Activated CD4-positive, alpha-beta T cell treated with anti-CD3 and anti-CD28 coated beads, Interleukin-2, amount 10 ng/mL, durations not matched to agents 24 days and 14 days (primary cell): ENCODE results near the gene DICER1. TPM values are rescaled to one million over a fixed set of nuclear protein-coding genes. Genes with fewer than 3 reads are reported as not detected.

Experiments
- DNase-seq: peaks from one replicate; pipeline ENCODE4 v3.0.0; 2022
- H3K27ac Mint-ChIP-seq: one replicate; pipeline ENCODE4 v1.8.0; 2022; ENCODE audit warnings: mild to moderate bottlenecking, mixed read lengths
- H3K27me3 Mint-ChIP-seq: one replicate; pipeline ENCODE4 v1.8.0; 2022; ENCODE audit warnings: mixed read lengths
- H3K36me3 Mint-ChIP-seq: one replicate; pipeline ENCODE4 v1.8.0; 2022; ENCODE audit warnings: low read depth, mild to moderate bottlenecking, mixed read lengths
- H3K4me1 Mint-ChIP-seq: one replicate; pipeline ENCODE4 v1.8.0; 2021; ENCODE audit warnings: mixed read lengths
- H3K4me3 Mint-ChIP-seq: one replicate; pipeline ENCODE4 v1.8.0; 2022; ENCODE audit warnings: mild to moderate bottlenecking, moderate library complexity, mixed read lengths
- H3K9me3 Mint-ChIP-seq: one replicate; pipeline ENCODE4 v1.8.0; 2021; ENCODE audit warnings: mixed read lengths
- intact Hi-C: fragments of 100-400 bp; cut with micrococcal nuclease; formaldehyde crosslinking; loops from one replicate; pipeline ENCODE4 v1.15.1; 2023
- total RNA-seq: library from RNA; stranded (reverse); gene quantifications from 2 replicates; pipeline ENCODE4 v1.2.3, GENCODE V29; 2022

DICER1 gene
- total RNA-seq, 1 donor from 2014 or later: 77.0 TPM

GRCh38 chr14:95068521-95068920, 88.8 kb downstream of the DICER1 start:
- Mint-ChIP-seq H3K27me3 (no peaks in the 10 kb centered on the region), H3K9me3 (no peaks in the 10 kb centered on the region), H3K4me3 (no peak overlapping the region), H3K27ac (no peak overlapping the region), H3K36me3 (no peaks in the 10 kb centered on the region), H3K4me1 (no peaks in the 10 kb centered on the region)
- no peak for DNase-seq
- intact Hi-C loops: no loop called here

DNA sequence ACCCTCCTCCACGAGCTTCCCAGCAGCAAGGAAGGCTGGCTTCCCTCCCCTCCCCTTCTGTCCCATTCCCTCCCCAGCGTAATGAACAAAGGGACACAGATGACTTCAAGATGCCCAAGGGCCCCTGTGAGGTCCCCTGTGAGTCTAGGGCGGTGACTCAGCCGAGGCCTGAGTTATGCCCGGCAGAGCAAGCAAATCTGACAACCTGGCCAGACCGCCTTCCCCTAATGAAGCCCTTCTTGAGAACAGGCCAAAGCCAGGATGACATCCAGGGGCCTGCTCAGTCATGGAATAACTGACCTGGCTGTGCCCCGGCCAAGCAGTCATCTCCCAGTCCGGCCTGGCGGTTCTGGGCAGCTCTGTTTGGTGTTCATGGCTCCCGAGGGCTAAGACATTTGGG, 89.2 kb downstream of the DICER1 start:
- no peaks in the 10 kb centered on the region for H3K36me3 Mint-ChIP-seq
- no peak overlapping the region for H3K27ac Mint-ChIP-seq
- H3K4me1 Mint-ChIP-seq: no peaks in the 10 kb centered on the region
- H3K4me3 Mint-ChIP-seq: no peak overlapping the region
- no peaks in the 10 kb centered on the region for H3K27me3 Mint-ChIP-seq
- no peaks in the 10 kb centered on the region for H3K9me3 Mint-ChIP-seq
- intact Hi-C loops: no loop called here
- DNase-seq: no peak

DNA sequence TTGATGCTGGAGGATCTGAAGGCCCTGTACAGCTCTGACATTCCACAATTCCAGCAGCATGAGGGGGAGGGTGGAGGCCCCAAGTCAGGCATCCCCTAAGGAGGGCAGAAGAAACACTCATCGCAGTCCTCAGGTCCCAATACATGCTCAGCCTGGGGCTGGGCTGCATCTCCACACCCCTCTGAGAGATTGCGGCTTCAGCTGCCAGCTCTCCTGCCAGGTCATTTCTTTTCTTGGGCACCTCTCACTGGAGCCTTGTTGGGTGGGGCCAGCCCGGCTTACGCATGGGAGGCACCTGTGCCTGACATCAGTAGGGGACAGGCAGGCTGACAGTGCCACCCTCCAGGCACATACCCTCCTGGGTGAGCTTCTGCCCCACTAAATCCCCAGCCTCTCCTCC, 89.8 kb downstream of the DICER1 start:
- intact Hi-C loops: no loop called here
- Mint-ChIP-seq H3K27ac (no peak overlapping the region), H3K27me3 (no peaks in the 10 kb centered on the region)

GRCh38 chr14:95066427-95066986, 90.8 kb downstream of the DICER1 start:
- Mint-ChIP-seq H3K27ac (no peak overlapping the region), H3K36me3 (no peaks in the 10 kb centered on the region), H3K4me3 (no peak overlapping the region), H3K27me3 (no peaks in the 10 kb centered on the region), H3K9me3 (no peaks in the 10 kb centered on the region), H3K4me1 (no peaks in the 10 kb centered on the region)
- DNase-seq: no peak
- intact Hi-C loops: no loop called here

More for the DNA sequence above, 89.8 kb downstream of the DICER1 start:
- Mint-ChIP-seq H3K4me1 (no peaks in the 10 kb centered on the region), H3K36me3 (no peaks in the 10 kb centered on the region), H3K4me3 (no peak overlapping the region), H3K9me3 (no peaks in the 10 kb centered on the region)
- no peak for DNase-seq

- H3K36me3 Mint-ChIP-seq: no peaks in the 10 kb centered on the region
- intact Hi-C loops: no loop called here
- H3K27ac Mint-ChIP-seq: no peak overlapping the region
- H3K27me3 Mint-ChIP-seq: no peaks in the 10 kb centered on the region
- H3K4me1 Mint-ChIP-seq: no peaks in the 10 kb centered on the region
- no peaks in the 10 kb centered on the region for H3K9me3 Mint-ChIP-seq
- no peak for DNase-seq
- no peak overlapping the region for H3K4me3 Mint-ChIP-seq
Observed at GRCh38 chr14:95065411-95065810, 91.9 kb downstream of the DICER1 start.

DNA sequence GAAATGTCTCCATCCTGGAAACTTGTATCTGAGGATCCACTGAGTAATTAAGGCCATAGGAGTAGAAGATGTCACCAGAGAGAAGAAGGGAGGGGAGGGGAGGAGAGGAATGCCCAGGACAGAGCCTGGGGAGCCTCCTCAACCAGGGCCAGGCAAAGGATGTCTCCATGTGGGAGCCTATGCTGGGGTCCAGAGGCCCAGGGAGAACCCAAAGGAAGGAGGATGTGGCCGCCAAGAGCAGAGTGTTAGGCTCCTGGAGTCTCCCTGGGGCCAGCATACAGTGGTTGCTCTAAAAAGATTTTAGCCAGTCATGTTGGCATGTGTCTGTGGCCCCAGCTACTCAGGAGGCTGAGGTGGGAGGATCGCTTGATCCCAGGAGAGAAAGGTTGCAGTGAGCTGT, 92.6 kb downstream of the DICER1 start:
- intact Hi-C loops: no loop called here
- Mint-ChIP-seq H3K36me3 (no peaks in the 10 kb centered on the region), H3K27me3 (no peaks in the 10 kb centered on the region), H3K4me1 (no peaks in the 10 kb centered on the region), H3K9me3 (no peaks in the 10 kb centered on the region), H3K4me3 (no peak overlapping the region), H3K27ac (no peak overlapping the region)
- DNase-seq: no peak

GRCh38 chr14:95064256-95064655, 93.1 kb downstream of the DICER1 start:
- no peak overlapping the region for H3K4me3 Mint-ChIP-seq
- no peaks in the 10 kb centered on the region for H3K9me3 Mint-ChIP-seq
- no peaks in the 10 kb centered on the region for H3K36me3 Mint-ChIP-seq
- no peaks in the 10 kb centered on the region for H3K27me3 Mint-ChIP-seq
- H3K4me1 Mint-ChIP-seq: no peaks in the 10 kb centered on the region
- H3K27ac Mint-ChIP-seq: no peak overlapping the region
- intact Hi-C loops: no loop called here
- DNase-seq: no peak

DNA sequence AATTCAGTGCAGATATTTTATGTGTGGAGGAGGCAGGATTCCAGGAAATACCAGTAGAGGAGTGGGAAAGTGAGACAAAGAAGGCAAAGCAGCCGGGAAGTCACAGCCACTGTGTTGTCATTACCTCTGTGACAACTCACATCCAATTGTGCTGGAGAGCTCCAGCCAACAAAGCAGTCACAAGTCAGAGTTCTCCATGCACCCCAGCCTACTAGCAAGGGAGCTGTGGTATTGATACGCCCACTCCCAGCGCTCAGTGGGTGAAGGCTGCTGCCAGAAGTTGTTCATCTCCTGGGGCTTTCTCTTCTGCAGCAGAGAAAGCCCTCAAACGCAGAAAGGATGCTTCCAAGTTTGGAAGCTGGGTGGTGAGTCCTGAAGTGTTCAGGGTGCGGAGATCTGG, 93.9 kb downstream of the DICER1 start:
- DNase-seq: no peak
- Mint-ChIP-seq H3K9me3 (no peaks in the 10 kb centered on the region), H3K27me3 (no peaks in the 10 kb centered on the region), H3K4me1 (peaks cover 4% of the 10 kb centered on the region), H3K27ac (no peak overlapping the region), H3K36me3 (no peaks in the 10 kb centered on the region), H3K4me3 (no peak overlapping the region)
- intact Hi-C loops: no loop called here

- Mint-ChIP-seq H3K9me3 (no peaks in the 10 kb centered on the region), H3K4me1 (peaks cover 4% of the 10 kb centered on the region), H3K36me3 (no peaks in the 10 kb centered on the region), H3K4me3 (no peak overlapping the region), H3K27ac (no peak overlapping the region), H3K27me3 (no peaks in the 10 kb centered on the region)
- intact Hi-C loops: no loop called here
- DNase-seq: no peak
Observed at GRCh38 chr14:95062946-95063345, 94.4 kb downstream of the DICER1 start.

DNA sequence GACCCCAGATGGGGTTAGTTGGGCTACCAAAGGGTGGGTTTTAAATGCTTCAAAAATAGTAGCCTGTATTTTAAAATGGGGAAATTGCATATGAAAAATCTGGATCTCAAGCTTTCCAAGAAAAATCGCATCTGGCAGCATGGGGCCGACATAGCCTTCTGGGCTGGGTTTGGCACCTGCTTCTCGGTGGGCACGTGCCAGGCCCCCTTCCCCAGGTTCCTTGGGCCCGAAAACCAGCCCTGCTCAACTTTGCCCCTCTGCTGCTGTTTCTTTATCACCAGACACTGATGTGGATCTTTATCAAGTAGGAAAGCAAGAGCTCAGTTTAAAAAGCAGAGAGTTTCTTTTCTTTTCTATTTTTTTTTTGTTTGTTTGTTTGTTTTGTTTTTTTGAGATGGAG, 95.1 kb downstream of the DICER1 start:
- Mint-ChIP-seq H3K27ac (no peak overlapping the region), H3K4me1 (peaks cover 4% of the 10 kb centered on the region), H3K4me3 (no peak overlapping the region), H3K9me3 (no peaks in the 10 kb centered on the region), H3K27me3 (no peaks in the 10 kb centered on the region), H3K36me3 (no peaks in the 10 kb centered on the region)
- no peak for DNase-seq
- intact Hi-C loops: no loop called here

DNA sequence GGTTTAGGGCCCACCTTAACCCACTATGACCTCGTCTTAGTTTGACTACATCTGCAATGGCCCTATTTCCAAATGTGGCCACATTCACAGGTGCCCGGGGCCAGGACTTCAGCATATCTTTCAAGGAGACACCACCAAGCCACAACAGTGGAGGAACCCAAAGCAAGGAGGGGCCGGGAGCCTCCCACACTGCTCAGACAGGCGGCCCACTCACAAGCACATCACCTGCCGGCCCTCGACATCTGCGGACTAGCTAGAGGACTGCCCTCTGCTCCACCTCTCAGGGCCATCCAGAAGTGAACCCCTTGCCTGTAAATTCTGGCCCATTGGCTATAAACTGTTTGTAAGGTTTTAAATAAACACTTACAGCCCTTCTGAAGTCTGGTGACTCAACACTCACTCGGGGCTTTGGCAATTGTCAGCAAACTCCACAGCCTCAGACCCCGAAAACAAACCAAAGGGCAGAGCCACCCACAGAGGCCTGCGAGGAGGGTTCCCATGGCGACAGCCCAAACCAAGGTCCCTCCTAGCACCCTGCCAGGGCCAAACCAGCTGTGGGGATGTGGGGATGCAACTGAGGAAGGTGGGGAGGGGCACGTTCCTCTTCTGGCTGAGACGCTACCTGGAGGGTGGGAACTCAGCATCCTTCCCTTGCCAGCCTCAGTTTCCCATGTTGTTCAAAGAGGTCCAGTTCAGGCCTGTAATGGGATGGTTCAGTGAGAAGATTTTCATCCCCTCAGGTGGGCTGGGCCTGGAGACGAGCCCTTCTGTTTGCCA, 95.8 kb downstream of the DICER1 start:
- H3K36me3 Mint-ChIP-seq: no peaks in the 10 kb centered on the region
- DNase-seq: no peak
- H3K27ac Mint-ChIP-seq: no peak overlapping the region
- no peaks in the 10 kb centered on the region for H3K9me3 Mint-ChIP-seq
- intact Hi-C loops: no loop called here
- peaks cover 4% of the 10 kb centered on the region for H3K4me1 Mint-ChIP-seq
- no peak overlapping the region for H3K4me3 Mint-ChIP-seq
- H3K27me3 Mint-ChIP-seq: no peaks in the 10 kb centered on the region

DNA sequence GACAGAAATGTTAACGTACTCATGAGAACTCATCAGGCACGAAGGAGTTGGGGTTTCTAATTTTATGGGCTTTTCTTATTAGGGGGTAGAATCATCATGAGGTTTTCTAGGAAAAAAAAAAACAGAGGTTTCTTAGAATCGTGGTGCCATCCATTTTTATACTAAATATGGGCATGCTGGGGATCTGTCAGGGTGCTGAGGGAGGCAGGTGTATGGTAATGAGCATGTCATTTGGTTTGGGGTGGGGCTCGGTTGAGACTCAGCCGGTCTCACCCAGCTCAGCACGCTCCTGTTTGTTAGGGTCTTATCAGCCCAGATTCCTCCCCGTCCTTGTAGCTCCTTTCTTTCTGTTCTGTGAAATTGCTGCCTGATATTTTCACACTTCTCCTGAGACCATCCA, 98.2 kb downstream of the DICER1 start:
- Mint-ChIP-seq H3K9me3 (no peaks in the 10 kb centered on the region), H3K4me3 (no peak overlapping the region), H3K4me1 (peaks cover 4% of the 10 kb centered on the region), H3K27ac (no peak overlapping the region), H3K27me3 (no peaks in the 10 kb centered on the region), H3K36me3 (no peaks in the 10 kb centered on the region)
- DNase-seq: no peak
- intact Hi-C loops: no loop called here

DNA sequence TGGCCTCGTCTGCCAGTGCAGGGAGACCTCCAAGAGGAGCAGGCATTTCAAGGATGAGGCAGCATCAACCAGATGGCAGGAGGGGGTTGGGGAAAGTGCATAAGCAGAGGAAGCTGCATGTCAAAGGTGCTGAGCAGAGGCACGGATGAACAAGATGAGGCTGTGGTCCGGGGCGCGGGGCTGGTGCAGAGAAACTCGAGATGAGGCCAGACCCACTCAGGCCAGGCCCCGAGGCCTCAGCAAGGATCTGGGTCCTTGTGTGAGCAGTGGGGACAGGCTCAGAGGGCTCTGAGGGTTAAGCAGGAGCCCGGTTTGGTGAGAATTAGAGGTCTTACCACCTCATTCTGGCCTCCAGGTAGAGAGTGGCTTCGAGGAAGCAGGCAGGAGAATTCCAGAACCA, 98.8 kb downstream of the DICER1 start:
- DNase-seq: no peak
- no peaks in the 10 kb centered on the region for H3K36me3 Mint-ChIP-seq
- H3K27ac Mint-ChIP-seq: no peak overlapping the region
- H3K27me3 Mint-ChIP-seq: no peaks in the 10 kb centered on the region
- intact Hi-C loops: no loop called here
- no peak overlapping the region for H3K4me3 Mint-ChIP-seq
- no peaks in the 10 kb centered on the region for H3K9me3 Mint-ChIP-seq
- peaks cover 4% of the 10 kb centered on the region for H3K4me1 Mint-ChIP-seq

DNA sequence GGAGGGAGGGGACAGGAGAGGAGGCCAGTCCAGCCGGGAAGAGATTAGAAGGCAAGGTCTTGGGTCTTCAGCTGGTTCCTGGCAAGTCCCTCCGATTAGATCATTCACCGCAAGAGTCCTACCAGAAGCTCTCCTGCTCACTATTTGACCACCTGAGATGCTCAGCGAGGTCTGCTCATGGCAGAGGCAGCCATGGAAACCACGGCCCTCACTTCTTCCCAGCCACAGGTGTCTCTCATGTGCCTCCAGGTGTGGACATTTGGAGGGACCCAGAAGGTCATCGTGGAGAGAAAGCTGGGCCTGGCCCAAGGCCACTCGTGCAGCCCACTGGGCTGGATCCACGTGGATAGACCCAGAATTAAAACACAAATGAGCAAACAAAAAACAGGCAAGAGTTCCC, 99.5 kb downstream of the DICER1 start:
- Mint-ChIP-seq H3K9me3 (no peaks in the 10 kb centered on the region), H3K4me1 (peaks cover 4% of the 10 kb centered on the region), H3K27me3 (no peaks in the 10 kb centered on the region), H3K4me3 (no peak overlapping the region), H3K27ac (no peak overlapping the region), H3K36me3 (no peaks in the 10 kb centered on the region)
- DNase-seq: no peak
- intact Hi-C loops: no loop called here

- no peak for DNase-seq
Observed at GRCh38 chr14:95057147-95057546, 100.2 kb downstream of the DICER1 start.

More at GRCh38 chr14:95057147-95057546, 100.2 kb downstream of the DICER1 start:
- H3K9me3 Mint-ChIP-seq: no peaks in the 10 kb centered on the region
- H3K27ac Mint-ChIP-seq: no peak overlapping the region
- intact Hi-C loops: no loop called here
- peaks cover 4% of the 10 kb centered on the region for H3K4me1 Mint-ChIP-seq
- H3K36me3 Mint-ChIP-seq: no peaks in the 10 kb centered on the region
- H3K27me3 Mint-ChIP-seq: no peaks in the 10 kb centered on the region
- no peak overlapping the region for H3K4me3 Mint-ChIP-seq
